NCI-H2227 (cell line): Measurements from ENCODE around the gene DGKB.

Source experiments
- DNase-seq: peaks from one replicate; lab custom pipeline; 2025; ENCODE audit not compliant: unreplicated experiment; lab: John Stamatoyannopoulos, UW

The DGKB gene

DNA sequence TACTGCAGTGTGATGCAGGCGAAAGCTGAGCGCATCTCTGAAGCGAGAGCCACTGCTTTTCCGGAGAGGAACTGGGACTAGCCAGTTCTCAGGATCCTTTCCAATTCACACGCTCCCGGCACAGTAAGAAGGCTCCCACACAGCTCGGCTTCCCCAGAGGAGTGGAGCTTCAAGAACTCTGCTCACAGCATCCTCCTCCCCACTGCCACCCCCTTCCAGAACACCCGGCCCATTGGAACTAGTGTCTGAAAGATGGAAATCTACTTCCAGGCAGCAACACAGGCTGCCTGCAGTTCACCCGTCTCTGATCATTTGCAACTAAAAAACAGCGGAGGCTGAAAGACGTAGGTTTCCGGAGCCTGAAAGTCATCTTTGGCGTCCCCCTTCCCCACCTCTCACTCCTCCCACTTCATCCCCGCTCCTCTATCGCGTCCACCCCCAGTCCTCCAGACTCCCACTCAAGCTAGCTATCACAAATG is at the start of gene DGKB:
Gene DGKB, minus strand, starts transcription at position 163 of the 479 bp plus-strand sequence.
- DNase-seq = peak; percentile 63

DNA sequence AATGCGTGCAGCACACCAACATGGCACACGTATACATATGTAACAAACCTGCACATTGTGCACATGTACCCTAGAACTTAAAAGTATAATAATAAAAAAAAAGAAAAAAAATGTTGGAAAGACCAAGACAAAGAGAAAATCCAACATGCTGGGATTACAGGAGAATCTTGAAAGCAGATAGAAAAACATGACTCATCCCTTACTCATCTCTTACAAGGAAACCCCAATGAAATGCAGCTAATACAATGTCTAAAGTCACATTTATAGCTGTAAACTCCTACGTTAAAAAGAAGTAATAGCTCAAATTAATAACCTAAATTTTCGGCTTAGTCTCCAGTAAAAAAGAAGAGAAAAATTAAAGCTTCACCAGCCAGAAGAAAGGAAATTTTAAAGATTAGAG is 47.5 kb upstream of the DGKB start:
- no peak for DNase-seq

DNA sequence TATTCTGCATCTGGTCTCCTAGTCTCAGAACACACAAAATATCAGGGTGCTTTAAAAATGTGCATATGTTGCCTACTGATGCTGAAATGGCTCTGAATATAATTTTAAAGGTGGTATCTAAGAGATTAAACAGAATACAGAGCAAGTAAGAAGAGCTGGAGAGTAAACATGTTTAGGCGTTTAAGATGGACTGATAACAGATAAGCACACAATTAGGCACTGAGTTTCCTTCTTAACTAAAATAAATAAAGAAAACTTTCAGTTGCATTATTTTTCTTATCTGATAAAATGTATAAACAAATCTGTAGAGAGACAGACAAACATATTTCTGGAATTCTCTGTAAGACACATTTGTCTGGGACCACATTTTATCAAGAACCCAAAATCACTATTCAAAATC is 35.6 kb upstream of the DGKB start:
- no peak for DNase-seq

DNA sequence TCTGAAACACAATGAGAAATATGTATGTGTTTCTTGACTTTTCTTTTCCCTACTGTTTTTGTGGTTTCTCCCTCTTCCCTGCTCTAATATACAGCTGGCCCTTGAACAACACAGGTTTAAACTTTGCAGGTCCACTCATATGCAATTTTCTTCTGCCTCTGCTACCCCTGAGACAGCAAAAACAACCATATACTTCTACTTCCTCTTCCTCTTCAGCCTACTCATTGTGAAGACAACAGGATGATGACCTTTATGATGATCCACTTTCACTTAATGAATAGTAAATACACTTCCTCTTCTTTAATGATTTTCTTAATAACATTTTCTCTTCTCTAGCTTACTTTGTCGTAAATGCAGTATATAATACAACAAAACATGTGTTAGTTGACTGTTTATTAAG is 35.0 kb upstream of the DGKB start:
- DNase-seq = no peak

DNA sequence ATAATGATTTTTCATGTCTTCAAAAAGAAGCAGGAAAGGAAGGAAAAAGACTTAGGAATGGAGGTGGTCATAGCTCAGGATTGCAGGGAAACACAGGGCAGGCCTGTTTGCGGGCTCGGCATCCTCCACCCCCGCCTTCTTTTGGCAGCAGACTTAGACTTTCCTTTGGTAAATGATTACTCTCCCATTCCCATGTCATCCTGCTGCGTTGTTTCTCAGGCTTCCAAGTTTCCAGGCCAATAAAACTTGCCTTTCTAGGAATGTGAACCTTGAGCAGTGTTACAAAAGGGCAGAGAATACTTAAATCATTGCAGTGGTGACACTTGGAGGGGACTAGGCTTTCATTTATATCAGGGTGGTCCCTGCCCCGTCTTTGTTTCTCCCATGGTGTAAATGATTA is 34.0 kb upstream of the DGKB start:
- no peak for DNase-seq

DNA sequence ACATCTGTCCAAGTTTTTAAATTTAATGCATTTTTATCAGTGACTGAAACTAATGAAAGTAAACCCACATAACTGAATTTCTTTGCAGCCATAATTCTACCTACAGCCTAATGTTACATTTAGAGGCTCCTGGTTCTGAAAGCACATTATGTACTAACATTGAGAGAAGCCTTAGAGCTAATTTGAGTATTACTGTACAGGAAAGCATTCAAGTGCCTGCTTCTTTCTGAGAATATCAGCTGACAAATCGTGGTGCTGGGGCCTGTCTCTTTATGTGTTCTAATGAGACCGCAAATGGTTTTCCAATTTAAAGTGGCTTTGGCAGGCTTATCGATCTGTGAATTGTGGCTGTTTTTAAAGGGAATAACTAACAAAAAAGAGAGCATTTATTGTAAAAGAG is 32.3 kb upstream of the DGKB start:
- peak; percentile 14 for DNase-seq

DNA sequence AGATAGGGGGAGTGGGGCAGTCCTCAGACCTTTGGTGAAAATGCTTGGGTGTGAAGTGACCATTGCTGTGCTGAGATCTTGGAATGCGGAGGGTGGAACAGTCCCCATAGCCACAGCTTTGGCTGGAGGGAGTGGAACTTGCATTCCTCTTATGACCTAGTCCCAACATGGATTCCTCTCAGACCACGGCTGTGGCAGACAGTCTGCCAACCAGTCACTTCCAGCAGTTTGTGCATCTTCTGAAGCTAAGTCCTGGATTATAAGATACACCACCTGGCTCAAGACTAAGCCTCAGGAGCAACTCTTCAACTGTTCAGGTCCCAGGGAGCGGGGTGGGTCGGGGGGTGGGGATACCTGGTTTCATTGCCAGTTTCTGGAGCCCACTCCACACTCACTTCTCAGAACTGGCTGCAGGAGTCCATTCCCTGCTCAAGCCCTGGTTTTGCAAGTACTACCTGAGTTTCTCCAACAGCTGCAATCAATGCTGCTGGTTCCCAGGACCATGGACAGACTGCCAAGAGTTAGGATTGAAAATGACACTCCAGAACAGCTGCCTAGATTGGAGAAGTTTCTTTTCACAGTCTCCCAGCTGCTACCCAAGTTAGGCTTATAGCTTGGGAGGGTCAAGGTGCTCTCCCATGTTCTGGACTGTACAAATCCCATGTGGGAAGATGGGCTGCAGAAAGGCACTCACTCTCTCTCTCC is 29.1 kb upstream of the DGKB start:
- DNase-seq = no peak

DNA sequence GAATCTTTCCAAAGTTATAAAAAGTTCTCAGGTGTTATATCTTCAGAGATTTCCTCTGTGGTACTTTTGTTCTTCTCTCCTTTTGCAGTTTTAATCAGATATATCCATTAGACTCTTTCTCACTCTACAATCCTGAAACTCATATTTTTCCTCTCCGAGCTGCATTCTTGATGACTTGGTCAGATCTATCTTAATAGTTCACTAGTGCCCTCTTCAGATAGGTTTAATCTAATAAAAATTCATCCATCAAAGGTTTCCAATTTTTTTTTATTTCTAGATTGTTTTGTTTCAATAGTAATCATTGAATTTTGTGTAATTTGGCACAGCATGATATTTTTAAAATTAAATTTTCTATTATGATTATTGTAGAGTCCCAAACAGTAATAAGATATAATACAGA is 21.8 kb upstream of the DGKB start:
- no peak for DNase-seq

DNA sequence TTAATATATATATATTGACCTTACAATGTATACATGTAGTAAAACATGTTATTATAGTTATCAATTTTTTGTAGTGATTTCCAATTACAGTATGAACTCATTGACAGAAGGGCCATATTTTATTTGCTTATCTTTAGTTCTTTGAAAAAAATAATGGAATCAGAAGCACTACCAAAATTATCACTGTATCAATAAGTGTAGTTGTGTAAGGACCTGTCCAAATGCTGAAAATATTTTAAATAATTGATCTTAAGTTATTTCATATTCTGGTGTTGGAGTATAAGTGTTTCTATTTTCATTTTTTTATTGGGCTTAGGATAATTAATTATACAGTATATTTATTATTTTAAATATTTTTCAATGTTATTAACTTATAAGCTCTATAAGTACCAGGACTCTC is 8.5 kb upstream of the DGKB start:
- no peak for DNase-seq

DNA sequence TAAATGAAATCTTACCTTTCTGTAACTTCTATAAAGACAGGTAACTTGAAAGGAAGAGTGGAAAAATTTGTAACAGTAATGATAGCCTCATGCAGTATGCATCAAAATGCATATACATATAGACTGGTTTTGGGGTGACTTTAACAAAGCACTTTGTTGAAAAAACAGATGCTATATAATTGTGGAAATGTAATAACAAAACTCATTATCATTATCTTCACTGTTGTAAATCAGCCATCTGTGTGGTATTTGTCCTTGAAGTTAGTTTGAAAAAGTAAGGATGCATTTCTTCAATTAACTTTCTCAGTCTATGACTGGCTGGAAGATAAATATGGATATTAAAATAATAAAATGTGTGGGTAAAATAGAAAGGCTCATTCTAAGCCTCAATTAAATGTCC is 6.1 kb upstream of the DGKB start:
- no peak for DNase-seq

DNA sequence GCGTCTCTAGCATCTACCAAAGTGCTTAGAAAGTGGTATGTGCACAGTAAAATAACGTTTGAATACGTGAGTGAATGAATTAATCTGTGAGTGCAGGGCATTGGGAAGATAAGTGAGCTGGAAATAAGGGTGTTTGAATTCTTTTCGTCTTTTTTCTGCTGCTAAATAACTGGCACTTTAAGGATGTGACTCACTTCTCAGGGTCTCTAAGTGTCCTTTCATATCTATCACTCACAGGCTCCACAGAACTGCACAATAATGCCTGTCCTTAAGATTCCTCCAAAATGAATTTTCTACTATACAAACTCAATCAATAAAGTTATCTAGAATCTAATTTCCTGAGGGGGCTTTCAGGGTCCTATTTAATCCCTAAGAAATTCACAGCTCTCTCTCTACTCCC is 3.2 kb upstream of the DGKB start:
- no peak for DNase-seq

DNA sequence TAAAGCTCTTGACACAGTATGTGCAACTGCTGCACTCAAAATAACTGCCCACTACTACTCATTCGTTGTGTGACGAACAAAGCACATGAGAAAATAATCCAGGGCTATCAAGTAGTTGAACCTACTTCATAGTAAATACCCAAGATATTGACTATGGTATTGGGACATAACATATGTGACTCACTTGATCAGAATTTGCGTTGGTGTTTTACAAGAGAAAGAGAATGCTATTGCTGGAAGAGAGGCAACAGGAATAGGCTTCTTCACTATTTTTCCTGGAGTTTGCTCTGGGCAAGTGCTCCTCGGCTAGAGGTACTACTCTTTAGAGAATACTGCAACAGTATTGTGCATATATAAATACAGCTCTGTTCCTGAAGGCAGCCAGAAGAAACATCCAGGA is 2.5 kb downstream of the DGKB start:
- DNase-seq = no peak

DNA sequence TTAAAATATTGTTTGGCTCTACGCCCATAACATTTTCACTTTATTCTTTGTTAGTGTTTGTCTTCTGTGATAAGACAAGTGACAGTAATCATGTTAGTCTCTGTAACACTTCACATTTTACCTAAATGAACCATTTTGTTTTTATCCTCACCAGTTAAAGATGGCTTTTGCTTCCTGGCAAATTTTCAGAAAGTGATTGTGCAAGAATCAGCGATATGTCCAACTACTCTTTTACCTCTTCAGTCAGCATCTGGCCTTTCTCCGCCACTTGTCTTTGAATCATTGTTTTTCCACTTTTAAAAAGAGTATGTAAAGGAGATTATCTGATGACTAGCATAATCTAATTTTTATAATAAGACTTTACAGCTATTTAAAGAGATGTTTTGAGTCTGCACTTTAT is 3.5 kb downstream of the DGKB start:
- no peak for DNase-seq

DNA sequence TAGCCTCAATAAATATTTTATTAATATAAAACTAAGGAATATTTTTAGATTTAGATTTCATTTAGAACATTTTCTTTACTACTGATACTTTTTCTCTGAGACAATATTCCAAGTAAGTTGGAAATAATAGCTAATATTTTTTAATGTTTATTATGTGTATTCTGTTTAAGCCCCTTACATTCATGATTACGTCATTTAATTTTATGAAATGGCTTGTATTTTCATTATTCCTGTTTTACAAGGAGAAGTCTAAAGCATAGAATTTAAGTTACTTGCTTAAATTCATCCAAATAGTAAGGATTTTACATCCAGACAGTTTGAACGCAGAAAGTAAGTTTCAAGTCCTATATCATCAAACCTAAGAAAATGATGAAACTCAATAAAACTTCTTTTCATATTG is 6.1 kb downstream of the DGKB start:
- DNase-seq = no peak

DNA sequence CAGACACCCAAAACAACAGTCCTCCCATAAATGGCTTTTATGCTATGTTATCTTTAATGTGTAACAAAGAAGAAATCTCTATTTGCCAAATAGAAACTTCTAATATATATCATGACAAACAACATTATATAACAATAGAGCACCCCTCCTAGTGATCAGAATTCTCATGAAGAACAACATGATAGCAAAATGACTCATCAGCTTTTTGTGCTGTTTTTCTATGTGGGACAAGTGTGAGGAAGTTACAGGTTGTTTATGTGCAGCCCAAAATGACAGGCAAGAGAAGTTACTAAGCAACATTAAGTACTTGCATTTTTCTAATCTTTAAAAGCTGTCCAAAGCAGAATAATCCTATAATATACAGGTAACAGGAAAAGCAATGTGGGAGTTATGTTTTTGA is 7.7 kb downstream of the DGKB start:
- DNase-seq = no peak

DNA sequence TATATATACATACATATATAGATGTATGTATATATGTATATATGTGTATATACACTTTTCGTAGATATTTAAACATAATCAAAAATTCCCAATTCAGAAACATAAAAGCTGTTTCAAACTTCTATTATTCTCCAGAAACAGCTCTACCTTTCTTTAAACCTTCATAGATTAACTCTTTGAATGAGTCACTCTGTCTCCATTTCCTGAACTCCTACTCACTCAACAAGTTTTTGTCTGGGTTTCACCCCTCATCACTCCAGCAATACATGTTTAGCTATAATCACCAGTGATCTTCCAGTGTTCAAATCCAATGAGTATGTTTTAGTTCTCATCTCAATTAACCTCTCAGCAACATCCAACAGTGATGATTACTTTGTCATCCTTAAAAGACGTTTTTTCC is 9.6 kb downstream of the DGKB start:
- no peak for DNase-seq

DNA sequence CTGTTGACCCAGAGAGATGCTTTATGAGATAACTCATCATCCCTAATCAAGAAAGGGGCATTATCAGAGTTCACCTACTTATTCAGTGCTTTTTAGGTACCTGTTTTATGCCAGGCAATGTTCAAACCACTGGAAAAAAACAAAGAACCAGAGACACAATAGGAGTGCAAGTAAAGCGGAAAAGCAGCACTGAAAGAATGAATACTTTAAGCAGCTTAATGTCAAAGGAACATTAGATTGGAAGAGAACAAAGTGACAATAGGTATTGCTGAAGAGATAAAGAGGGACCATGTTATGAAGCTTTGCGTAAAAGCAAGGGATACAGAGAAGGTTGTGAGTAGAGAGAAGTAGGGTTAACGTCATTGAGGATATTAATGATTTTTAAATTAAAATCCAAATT is 11.3 kb downstream of the DGKB start:
- DNase-seq = no peak

DNA sequence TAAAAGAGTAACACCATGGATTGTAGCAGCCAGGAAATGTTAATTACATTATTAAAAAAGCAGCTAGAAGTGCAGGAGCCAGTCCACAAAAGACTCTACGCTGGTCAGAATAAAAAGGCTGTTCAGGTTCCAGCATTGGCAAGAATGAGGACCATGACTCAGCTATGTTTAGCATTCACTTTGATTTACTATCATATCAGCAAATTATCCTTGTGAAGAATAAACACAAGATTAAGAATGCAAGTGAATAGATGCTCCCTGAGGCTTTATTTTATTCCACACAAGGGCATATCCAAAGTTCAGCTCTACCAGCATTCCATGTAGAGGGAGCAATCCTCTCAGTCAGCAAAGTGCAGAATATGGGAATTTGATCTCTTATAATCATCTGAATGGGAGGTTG is 13.6 kb downstream of the DGKB start:
- no peak for DNase-seq

DNA sequence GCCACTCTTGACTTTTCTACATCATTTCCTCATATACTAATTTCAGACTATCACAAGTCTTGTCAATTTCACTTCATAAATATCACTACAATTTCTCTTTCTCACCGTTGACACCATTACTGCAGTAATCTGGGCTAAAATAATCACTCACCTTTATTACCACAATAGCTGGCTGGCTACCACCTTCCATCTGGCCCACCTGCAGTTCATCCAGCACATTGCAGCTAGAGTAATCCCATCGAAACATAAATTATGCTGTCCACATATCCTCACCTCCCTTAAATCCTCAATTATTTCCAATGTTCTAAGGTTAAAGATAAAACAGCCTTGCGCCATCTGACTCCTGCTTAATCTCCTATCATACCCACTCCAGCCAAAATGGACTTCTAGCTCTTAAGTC is 16.0 kb downstream of the DGKB start:
- DNase-seq = no peak

DNA sequence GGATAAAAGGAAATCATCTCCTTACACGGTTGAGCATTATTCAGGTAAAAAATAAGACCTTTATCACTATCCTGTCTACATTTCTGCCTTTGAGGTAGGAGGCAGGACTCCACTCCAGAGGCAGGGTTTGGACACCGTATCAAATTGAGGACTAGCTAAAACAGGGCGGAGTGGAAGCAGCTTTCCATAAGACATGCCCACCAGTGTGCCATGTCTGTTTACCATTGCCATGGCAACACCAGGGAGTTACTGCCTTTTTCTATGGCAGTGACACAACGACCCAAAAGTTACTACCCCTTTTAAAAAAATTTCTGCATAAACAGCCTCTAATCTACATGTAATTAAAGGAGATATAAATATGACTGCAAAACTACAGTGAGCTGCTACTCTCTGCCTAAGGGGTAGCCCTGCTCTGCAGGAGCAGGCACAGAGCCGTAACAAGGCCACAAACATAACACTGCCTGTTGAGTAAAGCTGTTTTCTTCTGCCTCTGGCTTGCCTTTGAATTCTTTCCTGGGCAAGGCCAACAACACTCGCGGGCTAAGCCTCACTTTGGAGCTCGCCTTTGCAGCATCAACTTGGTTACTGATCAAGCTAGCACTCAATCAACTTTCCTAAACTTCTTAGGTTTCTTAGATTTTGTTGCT is 26.5 kb downstream of the DGKB start:
- DNase-seq = no peak

DNA sequence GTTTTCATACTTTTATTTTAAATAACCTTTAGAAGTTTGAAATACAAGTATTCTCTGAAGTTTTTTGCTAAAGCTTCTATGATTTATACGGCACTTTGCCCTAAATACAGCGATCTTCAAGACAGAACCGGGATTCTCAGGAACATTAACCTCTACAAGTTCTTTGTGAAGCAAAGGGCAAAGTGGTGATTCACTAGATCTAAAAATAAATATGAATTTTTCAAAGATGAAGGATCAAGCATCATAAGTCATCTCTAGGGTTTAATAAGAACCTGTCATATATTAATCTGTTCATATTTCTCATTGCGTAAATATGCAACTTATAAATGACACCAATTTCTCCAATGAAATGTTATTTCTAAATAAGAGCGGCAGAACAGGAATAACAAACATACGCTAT is 30.7 kb downstream of the DGKB start:
- DNase-seq = no peak

DNA sequence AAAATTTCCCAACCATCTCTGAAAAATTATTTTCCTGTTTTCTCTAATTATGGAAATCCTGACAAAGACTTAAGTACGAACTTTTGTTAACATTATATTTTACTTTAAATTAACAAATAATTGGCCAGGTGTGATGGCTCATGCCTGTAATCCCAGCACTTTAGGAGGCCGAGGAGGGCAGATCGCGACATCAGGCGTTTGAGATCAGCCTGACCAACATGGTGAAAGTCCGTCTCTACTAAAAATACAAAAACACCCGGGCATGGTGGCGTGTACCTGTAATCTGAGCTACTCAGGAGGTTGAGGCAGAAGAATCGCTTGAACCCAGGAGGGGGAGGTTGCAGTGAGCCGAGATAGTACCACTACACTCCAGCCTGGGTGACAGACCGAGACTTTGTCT is 32.2 kb downstream of the DGKB start:
- no peak for DNase-seq

DNA sequence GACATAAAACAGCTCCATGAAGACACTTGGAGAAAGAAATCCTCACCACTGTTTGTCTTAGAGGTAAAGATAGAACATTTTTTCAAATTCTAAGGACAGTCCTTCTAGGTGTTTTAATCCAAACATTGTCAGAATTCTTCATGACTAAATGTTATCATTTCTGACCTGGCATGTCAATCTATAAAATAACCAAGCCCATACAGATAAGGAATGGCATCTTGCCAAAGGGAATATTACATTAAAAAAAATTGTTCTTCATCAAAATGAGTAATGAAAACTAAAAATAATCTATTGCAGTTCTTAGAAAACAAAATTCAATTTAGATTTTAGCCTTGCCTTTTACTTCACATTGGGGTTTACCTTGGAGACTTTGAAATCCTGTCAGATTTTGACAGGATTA is 33.6 kb downstream of the DGKB start:
- no peak for DNase-seq
